Inferior parietal cortex (tissue), 1 donor: ENCODE data around the gene CCSER1.

Source experiments
- DNase-seq: peaks from one replicate; pipeline ENCODE4 v3.0.0-alpha.2; 2016; ENCODE audit errors: extremely low spot score

Gene CCSER1

DNA sequence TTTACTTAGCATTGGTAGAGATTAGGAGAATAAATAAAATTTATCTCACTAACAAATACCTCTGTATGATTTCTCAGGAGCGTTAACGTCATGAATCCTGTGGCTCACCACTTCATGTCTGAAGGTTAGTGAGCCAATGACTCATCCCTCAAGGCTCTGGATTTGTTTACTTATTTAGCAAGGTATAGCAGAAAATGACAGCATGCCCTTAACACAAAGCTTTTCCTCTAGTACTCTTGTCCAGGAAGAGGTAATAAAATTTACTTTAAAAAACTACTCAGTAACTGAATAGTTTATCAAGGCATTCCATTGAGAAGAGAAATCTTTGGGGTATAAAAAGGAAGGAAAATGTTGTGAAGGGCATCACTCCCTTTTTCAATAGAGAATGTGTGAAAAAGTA lies 823.8 kb downstream of the CCSER1 start:
- no peak for DNase-seq

DNA sequence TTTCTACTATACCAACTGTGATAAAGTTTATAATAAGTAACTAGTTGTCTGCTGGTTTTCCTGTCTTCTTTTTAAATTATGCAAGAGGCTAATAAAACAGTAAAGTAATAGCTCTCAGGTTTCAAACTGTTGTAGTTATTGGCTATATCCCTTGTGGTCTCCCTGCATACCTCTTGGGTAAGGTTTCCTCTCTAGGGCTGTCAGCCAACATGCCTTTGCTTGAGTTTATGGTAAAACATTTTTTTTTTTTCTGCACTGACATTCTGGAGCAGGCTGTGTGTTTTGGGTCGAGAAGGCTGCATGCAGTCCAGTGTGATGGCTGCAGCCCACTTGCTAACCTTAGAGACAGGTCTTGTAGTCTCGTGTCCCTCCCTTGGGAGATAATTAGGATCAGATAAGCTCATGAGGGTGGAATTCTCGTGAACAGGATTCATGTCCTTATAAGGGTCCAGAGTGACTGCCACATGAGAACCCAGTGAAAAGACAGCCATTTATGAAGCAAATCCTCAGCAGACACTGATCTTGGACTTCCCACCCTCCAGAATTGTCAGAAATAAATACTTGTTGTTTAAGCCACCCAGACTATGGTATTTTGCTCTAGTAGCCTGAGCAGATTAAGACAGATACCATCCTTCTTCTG lies 831.2 kb downstream of the CCSER1 start:
- no peak for DNase-seq

DNA sequence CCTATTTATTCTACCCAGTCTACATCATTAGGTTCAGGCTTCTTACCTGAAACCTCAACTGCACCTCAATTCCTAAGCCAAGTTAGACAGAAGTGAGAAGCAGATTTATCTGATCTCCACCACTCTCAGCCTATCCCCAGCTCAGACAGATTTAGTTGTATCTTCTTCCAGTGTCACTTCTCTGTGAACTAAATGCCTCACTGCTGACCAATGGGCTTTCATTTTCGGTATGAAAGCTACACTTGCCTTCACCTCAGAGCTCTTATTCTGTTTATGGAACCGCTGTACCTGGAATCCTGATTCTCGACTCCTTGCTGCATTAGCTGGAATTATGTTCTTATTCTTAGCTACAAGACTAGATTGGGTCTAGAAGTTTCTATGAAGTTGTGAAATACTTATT lies 833.2 kb downstream of the CCSER1 start:
- no peak for DNase-seq

DNA sequence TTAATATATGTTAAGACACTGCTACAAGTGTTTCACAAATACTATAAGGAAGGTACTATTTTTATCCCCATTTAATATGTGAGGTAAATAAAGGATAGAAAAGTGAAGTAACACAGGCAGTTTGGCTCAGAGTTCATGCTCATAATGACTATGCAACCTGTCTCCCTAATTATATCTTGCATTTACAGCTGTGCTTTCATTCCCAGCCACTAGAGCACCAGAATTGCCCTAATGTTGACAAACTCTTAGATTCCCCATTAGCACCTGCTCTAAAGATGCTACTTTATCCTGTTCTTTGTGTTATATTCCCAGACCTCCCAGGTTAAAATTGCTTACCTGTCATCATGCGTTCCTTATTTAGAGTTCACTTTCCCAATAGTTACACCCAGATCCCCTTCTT lies 833.6 kb downstream of the CCSER1 start:
- DNase-seq, result no peak

DNA sequence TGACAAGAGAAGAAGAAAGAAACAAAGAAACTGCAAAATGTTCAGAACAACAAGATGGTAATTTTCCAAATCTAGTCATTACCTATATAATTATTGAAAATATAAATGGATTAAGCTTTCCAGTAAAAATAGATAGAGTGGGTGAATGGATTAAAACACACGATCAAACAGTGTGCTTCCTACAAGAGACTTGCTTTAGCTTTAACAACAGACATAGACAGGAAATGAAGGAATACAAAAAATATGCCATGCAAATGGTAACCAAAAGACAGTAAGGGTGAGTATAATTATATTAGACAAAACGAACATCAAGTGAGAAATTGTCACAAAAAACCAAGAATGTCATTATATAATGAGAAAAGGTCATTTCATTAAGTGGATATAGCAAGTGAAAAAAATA lies 842.8 kb downstream of the CCSER1 start:
- DNase-seq, result no peak

DNA sequence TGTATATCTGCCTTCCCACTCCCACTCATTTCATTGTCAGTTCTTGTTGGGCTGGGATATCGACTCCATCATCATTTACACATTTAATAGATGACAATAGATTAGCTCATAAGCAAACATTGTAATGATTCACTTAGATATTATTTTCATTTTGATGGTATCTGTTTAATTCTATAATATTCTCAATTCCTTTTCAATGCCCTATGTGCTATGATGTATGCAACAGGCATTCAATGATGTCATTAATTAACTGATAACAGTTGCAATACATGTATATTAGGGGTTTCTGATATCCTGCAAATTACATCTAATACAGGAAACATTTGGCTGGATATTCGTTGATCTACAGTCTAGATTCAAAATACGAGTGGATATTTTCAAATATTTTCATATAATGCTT lies 850.5 kb downstream of the CCSER1 start:
- DNase-seq, result no peak

DNA sequence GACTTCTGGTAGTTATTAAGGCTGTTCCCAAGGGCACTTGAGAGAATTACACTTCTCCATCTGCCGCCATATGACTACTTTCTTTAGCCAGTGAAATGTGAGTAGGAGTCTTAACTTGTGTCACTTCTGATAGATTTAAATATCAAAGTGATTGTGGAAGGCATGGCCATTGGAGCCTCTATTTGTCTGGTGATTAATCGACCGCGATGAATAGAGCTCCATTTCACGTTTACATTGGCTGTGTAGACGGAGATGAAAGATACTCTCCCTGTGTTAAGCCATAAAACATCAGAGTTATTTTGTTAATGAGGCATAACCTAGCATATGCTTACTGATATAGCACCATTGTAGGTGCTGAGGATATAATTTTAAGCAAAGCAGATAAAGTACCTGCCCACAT lies 852.4 kb downstream of the CCSER1 start:
- DNase-seq, result no peak

DNA sequence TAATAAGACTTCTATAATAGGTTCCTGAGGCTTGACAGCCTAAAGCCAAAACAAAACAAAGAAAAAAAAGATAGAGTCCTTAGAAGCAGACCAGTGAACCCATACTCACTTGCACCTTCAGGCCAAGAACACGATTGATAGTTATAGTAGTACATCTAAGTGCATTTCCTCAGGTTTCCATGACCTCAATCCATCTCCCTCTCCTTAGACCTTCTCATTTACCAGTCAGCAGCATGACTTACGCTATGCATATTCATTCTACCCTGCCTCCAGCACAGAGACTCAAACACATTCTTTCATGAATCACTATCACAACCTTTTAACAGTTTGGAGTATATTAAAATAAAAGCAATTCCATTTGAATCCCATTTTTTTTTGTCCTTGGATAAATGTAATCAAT lies 855.6 kb downstream of the CCSER1 start:
- no peak for DNase-seq

DNA sequence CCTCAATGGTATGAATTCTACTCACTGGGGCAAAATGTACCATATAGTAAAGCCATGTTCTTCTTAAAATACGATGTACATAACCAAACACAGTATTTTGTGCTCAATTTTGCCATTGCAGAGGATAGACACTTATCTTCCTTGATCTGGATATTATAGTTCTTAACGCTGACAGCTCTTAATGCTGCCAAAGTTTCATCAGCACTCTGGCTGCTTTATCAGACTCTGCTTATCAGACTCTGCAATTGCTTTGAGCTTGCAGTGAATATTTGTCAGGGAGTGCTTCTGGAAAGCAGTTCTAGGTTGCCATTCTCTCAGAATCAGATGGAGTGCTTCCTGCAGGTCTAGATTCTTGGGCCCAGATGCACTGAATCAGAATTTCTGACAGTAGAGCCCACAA lies 863.1 kb downstream of the CCSER1 start:
- DNase-seq, result no peak

DNA sequence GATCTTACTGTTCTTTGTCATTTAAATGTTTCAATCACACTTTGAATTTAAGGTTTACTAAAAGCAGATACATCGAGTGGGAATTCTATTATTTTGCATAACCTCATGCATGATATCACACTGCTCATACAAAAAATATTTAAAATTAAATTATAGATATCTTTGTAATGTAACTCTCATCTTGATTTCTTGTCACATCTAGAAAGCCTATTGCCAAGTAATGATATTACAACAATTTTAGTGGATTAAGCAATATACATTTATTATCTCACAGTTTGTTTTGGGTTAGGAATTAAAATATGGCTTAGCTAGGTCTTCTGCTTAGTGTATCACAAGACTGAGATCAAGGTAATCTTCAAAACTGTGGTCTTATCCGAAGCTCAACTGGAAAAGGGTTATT lies 865.0 kb downstream of the CCSER1 start:
- DNase-seq, result no peak

DNA sequence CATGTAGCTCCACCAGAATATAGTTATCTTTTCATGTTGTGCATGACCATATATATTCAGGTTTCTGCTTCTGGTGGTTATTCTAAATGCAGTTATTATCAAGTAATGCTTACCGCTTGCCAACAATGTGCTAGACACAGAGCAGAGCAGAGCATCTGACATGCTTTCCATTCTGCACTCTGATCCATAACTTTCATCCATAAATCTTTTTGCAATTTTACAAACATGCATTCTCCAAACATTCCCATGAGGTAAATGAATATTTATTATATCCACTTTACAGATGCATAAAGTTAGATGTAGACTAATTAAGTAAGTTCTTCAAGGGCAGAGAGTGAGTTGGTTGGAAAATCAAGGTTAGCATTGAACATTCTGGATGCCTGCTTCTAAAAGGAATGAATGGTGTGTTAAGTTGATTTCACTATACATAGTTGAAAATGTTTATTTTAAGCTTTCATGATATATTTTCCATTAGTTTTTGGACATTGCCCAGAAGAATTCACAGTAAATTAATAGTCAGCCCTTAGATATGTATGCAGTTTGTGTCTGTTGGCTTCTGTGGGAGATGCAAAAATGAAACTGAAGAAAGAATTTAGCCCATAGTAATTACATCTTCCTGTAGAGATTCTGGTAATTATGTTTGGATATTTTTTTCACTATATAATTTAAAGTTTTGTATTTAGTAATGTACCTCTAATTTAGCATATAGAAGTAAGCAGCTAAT lies 867.8 kb downstream of the CCSER1 start:
- DNase-seq, result no peak

DNA sequence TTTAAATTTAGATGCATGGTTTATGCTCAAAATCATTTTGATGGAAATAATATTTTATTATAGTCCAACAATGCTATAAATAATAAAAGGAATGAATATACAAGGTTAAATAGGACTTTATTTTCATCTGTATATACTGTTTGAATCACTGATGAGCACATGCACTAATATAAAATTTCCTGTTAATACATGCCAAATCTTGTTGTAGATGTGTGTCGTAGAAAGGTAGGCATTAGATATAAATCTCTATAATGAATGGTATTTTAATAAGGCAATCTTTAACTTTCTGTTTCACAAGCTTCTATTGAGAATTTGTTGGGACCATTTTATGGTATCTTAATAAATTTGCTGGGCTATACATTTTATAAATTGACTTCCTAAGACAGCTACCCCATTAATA lies 868.8 kb downstream of the CCSER1 start:
- DNase-seq, result no peak

DNA sequence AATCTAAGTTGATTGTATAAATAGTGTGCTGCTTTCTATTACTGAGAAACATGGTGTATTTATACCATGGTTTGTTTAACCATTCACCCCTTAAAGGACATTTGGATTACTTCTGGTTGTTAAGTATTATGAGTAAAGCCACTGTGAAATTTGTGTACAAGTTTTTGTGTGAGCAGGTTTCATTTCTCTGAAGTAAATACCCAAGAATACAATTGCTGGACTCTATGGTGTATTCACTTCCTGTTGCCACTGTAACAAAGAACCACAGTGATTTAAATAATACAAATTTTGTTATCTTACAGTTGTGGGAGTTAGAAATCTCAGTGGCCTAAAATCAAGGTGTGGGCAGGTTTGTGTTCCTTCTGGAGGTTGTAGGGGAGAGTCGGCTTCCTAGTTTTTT lies 869.6 kb downstream of the CCSER1 start:
- DNase-seq, result no peak

DNA sequence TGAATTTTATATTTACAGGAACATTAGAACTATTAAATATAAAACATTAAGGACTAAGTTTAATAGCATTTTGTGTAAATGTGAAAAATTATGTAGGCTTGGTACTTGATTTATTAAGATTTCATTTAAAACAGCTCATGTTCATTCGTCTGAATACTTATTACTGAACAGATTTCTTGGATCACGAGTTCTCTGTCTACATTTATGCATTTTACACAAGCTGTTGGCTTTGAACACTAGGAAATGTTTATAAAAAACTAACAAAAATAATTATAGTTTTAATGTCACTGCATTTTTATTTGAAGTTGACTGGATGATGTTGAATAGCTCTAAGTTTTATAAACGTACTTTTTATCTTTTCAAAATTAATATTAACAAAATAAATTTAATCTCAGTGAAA lies 888.7 kb downstream of the CCSER1 start:
- DNase-seq, result no peak

DNA sequence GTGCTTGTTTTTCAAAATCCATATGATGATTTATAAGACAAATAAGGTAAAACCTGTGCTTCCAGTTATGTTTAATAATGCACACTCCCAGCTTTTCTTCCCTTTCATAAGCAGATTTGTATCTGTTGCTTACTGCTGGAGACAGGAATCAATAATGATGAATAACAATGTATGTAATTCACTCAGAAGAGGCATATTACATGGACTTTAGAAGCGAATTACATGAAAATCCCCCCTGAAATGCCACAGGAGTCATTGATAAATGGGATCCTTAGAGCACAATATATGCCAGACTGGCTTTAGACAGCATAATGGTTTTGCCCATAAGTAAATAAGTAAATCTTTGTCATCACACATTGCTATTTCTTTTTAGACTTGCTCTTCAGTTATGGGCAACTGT lies 892.3 kb downstream of the CCSER1 start:
- DNase-seq, result no peak

DNA sequence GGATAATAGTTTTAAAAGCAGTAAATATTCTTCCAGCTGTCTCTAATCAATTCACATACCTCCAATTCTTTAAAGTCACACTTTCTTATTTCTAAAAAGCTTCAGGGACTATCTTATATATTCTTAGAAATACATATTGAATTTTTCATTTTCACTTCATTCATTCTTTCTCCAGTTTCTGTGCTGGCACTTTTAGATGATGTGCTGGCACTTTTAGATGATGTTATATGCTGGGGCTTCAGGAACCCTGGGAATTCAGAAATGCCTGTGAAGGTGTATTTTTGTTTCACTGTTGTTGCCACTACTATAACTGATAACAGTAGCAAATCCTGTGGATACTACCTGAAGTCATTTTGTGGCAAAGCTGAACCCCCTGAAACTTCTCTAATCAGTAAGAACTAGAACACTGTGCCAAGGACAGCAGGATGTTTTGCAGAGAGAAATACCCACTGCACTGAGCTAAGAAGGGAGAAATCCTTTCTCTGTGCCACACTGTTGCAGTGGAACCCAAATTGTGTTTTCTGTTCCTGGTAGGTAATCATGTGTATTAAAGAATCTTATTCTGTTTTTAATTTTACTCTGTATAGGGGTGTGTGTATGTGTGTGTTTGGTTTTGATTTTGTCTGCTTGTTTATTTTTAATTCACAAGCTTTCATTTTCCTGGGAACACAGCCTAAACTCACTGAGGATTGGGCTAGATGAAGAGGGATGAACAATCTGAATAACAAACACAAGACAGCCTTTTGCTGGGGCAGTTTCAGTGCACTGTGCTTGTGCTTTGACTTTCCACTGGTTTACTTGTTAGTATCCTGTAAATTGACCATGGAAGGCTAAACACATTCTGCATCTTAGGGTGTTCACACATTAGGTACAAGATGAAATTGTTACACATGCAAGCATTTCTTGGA lies 898.3 kb downstream of the CCSER1 start:
- DNase-seq, result no peak

DNA sequence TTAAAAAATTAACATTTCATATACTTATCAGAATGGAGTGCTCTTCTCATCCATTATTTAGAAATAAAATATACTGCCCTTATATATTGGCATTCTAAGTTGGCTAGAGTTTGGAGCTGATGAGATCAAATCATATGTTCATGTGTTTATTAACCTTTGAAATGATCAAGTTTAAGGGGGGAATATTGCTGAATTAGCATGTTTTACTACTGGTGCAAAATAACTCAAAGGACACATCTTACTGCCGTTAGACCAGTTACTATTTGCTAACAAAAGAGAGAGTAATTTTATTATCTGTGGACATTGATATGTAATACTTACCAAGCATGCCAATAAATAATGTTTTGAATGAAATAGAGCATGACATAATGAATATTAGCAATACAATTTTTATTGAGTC lies 901.0 kb downstream of the CCSER1 start:
- no peak for DNase-seq

DNA sequence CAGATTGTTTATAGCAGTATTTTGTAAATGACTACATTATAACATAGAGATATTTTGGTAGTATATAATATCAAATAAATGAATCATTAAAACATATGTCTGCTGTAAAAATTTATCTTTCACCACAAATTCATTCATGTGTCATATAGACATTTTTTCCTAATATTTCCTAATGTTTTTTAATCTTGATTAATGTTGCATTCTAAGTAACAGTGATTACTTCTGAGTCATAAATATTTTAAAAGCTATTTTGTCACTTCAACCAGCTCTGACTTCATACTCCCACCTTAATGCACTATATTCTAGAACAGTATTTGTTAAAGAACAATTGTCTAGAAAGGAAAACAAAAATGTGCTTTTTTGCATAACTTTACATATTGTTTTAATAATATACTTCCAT lies 904.6 kb downstream of the CCSER1 start:
- DNase-seq, result no peak

DNA sequence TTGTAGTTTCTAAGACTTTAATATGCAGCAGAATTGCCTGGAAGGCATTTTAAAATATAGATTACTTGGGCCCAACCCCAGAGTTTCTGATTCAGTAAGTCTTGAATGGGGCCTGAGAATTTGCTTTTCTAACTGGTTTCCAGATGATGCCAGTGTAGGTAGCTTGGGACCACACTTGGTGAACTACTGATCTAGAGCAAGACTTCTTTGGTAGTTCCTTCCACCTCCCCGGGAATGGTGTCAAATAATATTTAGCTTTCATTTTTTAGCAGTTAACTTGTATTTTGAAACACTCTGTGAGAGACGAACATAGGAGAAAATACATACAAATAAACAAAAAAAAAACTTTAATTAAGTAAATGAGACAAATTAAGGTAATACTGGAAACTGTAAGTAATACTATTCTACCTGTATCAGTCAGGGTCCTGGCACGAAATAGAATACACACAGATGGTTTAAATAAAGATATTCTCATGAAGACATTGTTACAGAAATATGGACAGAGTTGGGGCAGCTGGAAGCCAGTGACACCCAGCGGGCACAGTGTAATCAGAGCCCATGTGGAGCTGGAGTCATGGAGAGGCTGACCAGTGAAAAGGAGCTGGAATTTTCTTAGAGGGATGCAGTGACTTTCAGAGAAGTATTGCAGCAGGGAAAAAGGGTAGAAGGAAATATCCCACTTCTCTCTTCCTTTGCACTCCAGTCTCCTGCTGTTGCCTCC lies 905.7 kb downstream of the CCSER1 start:
- no peak for DNase-seq

DNA sequence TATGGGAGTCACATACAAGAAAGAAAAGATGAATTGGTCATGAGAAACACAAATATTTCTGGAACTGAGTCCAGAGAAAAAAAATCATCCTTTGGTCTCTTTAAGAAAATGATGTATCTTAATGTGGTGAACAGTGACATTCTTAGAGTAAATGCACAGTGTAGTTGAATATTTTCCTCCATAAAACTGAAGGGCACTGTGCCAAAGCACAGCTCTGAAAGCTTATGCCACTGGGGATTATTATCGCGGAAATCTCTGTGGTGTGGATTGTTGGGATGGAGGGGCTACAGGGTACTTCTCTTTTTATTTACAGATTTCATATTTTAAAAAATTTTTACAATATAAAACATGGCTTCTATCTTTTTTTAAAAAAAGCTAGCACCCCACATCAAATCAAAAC lies 908.1 kb downstream of the CCSER1 start:
- no peak for DNase-seq

DNA sequence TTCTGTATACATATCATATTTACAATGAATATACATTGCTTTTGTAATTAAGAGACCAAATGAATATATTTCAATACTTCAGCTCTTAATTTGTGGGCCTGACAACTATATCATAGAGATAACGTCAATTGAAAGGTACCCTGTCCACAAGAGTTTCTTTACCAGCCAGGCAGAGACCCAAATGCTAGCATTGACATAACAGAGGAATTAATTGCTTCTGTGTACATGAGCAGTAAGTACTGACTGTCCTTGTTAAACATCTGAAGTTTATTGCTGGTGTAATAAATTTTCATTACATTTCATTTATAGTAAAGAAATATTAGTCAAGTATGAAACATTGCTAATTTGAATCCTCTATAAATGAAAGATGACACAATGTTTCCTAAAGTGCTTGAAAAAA lies 910.8 kb downstream of the CCSER1 start:
- DNase-seq, result no peak

DNA sequence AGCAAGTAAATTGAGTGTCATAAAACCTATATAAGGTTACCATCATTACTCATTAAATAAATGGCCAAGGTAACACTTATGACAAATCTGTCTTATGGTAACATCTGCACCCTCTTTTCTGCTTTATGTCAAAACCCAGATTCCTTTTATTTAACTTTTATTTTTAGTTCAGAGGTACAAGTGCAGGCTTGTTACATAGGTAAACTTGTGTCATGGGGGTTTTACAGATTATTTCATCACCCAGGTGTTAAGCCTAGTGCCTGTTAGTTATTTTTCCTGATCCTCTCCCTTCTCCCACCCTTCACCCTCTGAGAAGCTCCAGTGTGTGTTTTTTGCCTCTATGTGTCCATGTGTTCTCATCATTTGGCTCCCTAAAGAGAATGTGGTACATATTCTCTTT lies 930.7 kb downstream of the CCSER1 start:
- DNase-seq, result no peak
